Stimulated activated effector memory CD8-positive, alpha-beta T cell treated with anti-CD3 and anti-CD28 coated beads, Interleukin-12 subunit alpha, Interleukin-12 subunit beta, amount 100 ng/mL, for 72 hours (primary cell): ENCODE data around the gene CSMD2.
"Not testable (repeated sequence)": the region's sequence is repeated elsewhere in the genome, so short reads cannot be mapped to it uniquely, and the experiment has no call there.

Source experiments
- ATAC-seq: fragments of 150-1000 bp; cut with Tn5 transposase; 2 replicates; pipeline ENCODE4 v1.10.0; 2021
- DNase-seq, 2 donors: peaks; one replicate each; pipeline ENCODE4 v3.0.0; 2021 to 2022; ENCODE audit warnings: low spot score in 2 of 2
- H3K27ac Mint-ChIP-seq: one replicate; pipeline ENCODE4 v1.8.0; 2022; ENCODE audit warnings: mild to moderate bottlenecking, mixed read lengths
- H3K36me3 Mint-ChIP-seq: one replicate; pipeline ENCODE4 v1.8.0; 2022; ENCODE audit warnings: mild to moderate bottlenecking, mixed read lengths
- H3K4me1 Mint-ChIP-seq: one replicate; pipeline ENCODE4 v1.8.0; 2022; ENCODE audit warnings: mixed read lengths
- H3K4me3 Mint-ChIP-seq: one replicate; pipeline ENCODE4 v1.8.0; 2022; ENCODE audit warnings: mild to moderate bottlenecking, mixed read lengths
- H3K9me3 Mint-ChIP-seq: one replicate; pipeline ENCODE4 v1.8.0; 2022; ENCODE audit warnings: mixed read lengths

The CSMD2 gene

GRCh38 chr1:34018285-34018684 is 146.7 kb downstream of the CSMD2 start:
- ATAC-seq = no peak
- DNase-seq = no peak
- Mint-ChIP-seq H3K4me3 (no peak overlapping the region), H3K36me3 (no peaks in the 10 kb centered on the region), H3K9me3 (peaks cover 3% of the 10 kb centered on the region), H3K4me1 (no peaks in the 10 kb centered on the region), H3K27ac (no peak overlapping the region)

- DNase-seq, H3K9me3 Mint-ChIP-seq, H3K36me3 Mint-ChIP-seq, H3K4me3 Mint-ChIP-seq, H3K27ac Mint-ChIP-seq, H3K4me1 Mint-ChIP-seq, ATAC-seq: not testable (repeated sequence)
These were observed 148.7 kb downstream of the CSMD2 start for GRCh38 chr1:34016281-34016680.

GRCh38 chr1:34013958-34014737 is 150.9 kb downstream of the CSMD2 start:
- H3K9me3 Mint-ChIP-seq = no peaks in the 10 kb centered on the region
- no peak overlapping the region for H3K4me3 Mint-ChIP-seq
- DNase-seq (no peak), ATAC-seq (peak; percentile 9)
- no peak overlapping the region for H3K27ac Mint-ChIP-seq
- no peaks in the 10 kb centered on the region for H3K36me3 Mint-ChIP-seq
- no peaks in the 10 kb centered on the region for H3K4me1 Mint-ChIP-seq

GRCh38 chr1:34013136-34013535 is 151.9 kb downstream of the CSMD2 start:
- H3K27ac Mint-ChIP-seq = no peak overlapping the region
- H3K4me3 Mint-ChIP-seq = no peak overlapping the region
- no peaks in the 10 kb centered on the region for H3K36me3 Mint-ChIP-seq
- H3K9me3 Mint-ChIP-seq = no peaks in the 10 kb centered on the region
- no peak for DNase-seq
- no peaks in the 10 kb centered on the region for H3K4me1 Mint-ChIP-seq
- ATAC-seq = peak; percentile 29

GRCh38 chr1:34009340-34009985 is 155.6 kb downstream of the CSMD2 start:
- no peaks in the 10 kb centered on the region for H3K4me1 Mint-ChIP-seq
- no peak overlapping the region for H3K4me3 Mint-ChIP-seq
- no peaks in the 10 kb centered on the region for H3K9me3 Mint-ChIP-seq
- DNase-seq (no peak), ATAC-seq (no peak)
- no peak overlapping the region for H3K27ac Mint-ChIP-seq
- H3K36me3 Mint-ChIP-seq = no peaks in the 10 kb centered on the region

GRCh38 chr1:34007760-34008159 is 157.3 kb downstream of the CSMD2 start:
- Mint-ChIP-seq H3K4me3 (no peak overlapping the region), H3K36me3 (no peaks in the 10 kb centered on the region)
- ATAC-seq = no peak

GRCh38 chr1:34005309-34005708 is 159.7 kb downstream of the CSMD2 start:
- no peaks in the 10 kb centered on the region for H3K9me3 Mint-ChIP-seq
- no peak overlapping the region for H3K27ac Mint-ChIP-seq
- ATAC-seq (no peak), DNase-seq (no peak)
- H3K4me3 Mint-ChIP-seq = no peak overlapping the region
- H3K4me1 Mint-ChIP-seq = no peaks in the 10 kb centered on the region
- no peaks in the 10 kb centered on the region for H3K36me3 Mint-ChIP-seq

More at GRCh38 chr1:34007760-34008159, 157.3 kb downstream of the CSMD2 start:
- no peak overlapping the region for H3K27ac Mint-ChIP-seq
- H3K9me3 Mint-ChIP-seq = no peaks in the 10 kb centered on the region
- no peak for DNase-seq
- no peaks in the 10 kb centered on the region for H3K4me1 Mint-ChIP-seq

- H3K36me3 Mint-ChIP-seq = no peaks in the 10 kb centered on the region
- H3K9me3 Mint-ChIP-seq = no peaks in the 10 kb centered on the region
- ATAC-seq (no peak), DNase-seq (no peak)
- no peak overlapping the region for H3K27ac Mint-ChIP-seq
- H3K4me3 Mint-ChIP-seq = no peak overlapping the region
- H3K4me1 Mint-ChIP-seq = no peaks in the 10 kb centered on the region
These were observed 162.2 kb downstream of the CSMD2 start for GRCh38 chr1:34002810-34003209.

- ATAC-seq (no peak), DNase-seq (no peak)
- no peaks in the 10 kb centered on the region for H3K36me3 Mint-ChIP-seq
- H3K9me3 Mint-ChIP-seq = no peaks in the 10 kb centered on the region
- H3K4me1 Mint-ChIP-seq = no peaks in the 10 kb centered on the region
- no peak overlapping the region for H3K4me3 Mint-ChIP-seq
- H3K27ac Mint-ChIP-seq = no peak overlapping the region
These were observed 167.6 kb downstream of the CSMD2 start for GRCh38 chr1:33997127-33998036.

- no peak for DNase-seq
- Mint-ChIP-seq H3K27ac (no peak overlapping the region), H3K36me3 (no peaks in the 10 kb centered on the region), H3K4me1 (no peaks in the 10 kb centered on the region), H3K9me3 (no peaks in the 10 kb centered on the region), H3K4me3 (no peak overlapping the region)
- ATAC-seq = no peak
These were observed 168.7 kb downstream of the CSMD2 start for GRCh38 chr1:33996281-33996680.

GRCh38 chr1:33993301-33993700 is 171.7 kb downstream of the CSMD2 start:
- Mint-ChIP-seq H3K4me3 (no peak overlapping the region), H3K9me3 (no peaks in the 10 kb centered on the region), H3K36me3 (no peaks in the 10 kb centered on the region), H3K4me1 (no peaks in the 10 kb centered on the region), H3K27ac (no peak overlapping the region)
- no peak for ATAC-seq
- DNase-seq = no peak

GRCh38 chr1:33990281-33990680 is 174.7 kb downstream of the CSMD2 start:
- no peaks in the 10 kb centered on the region for H3K36me3 Mint-ChIP-seq
- no peaks in the 10 kb centered on the region for H3K9me3 Mint-ChIP-seq
- H3K4me3 Mint-ChIP-seq = no peak overlapping the region
- ATAC-seq (no peak), DNase-seq (no peak)
- no peak overlapping the region for H3K27ac Mint-ChIP-seq
- no peaks in the 10 kb centered on the region for H3K4me1 Mint-ChIP-seq

GRCh38 chr1:33988161-33988560 is 176.9 kb downstream of the CSMD2 start:
- no peak overlapping the region for H3K4me3 Mint-ChIP-seq
- H3K4me1 Mint-ChIP-seq = no peaks in the 10 kb centered on the region
- no peaks in the 10 kb centered on the region for H3K36me3 Mint-ChIP-seq
- no peak for ATAC-seq
- no peak for DNase-seq
- no peaks in the 10 kb centered on the region for H3K9me3 Mint-ChIP-seq
- no peak overlapping the region for H3K27ac Mint-ChIP-seq

GRCh38 chr1:33986390-33987095 is 178.5 kb downstream of the CSMD2 start:
- ATAC-seq (no peak), DNase-seq (no peak)
- no peak overlapping the region for H3K4me3 Mint-ChIP-seq
- no peaks in the 10 kb centered on the region for H3K36me3 Mint-ChIP-seq
- H3K27ac Mint-ChIP-seq = no peak overlapping the region
- H3K4me1 Mint-ChIP-seq = no peaks in the 10 kb centered on the region
- H3K9me3 Mint-ChIP-seq = no peaks in the 10 kb centered on the region

GRCh38 chr1:33985656-33986055 is 179.4 kb downstream of the CSMD2 start:
- Mint-ChIP-seq H3K9me3 (no peaks in the 10 kb centered on the region), H3K4me3 (no peak overlapping the region), H3K4me1 (no peaks in the 10 kb centered on the region), H3K36me3 (no peaks in the 10 kb centered on the region), H3K27ac (no peak overlapping the region)
- DNase-seq (no peak), ATAC-seq (peak; percentile 16)
